Uterus (tissue), 2 donors: ENCODE data around the gene ZNF550.
"Not testable (repeated sequence)": the region's sequence is repeated elsewhere in the genome, so short reads cannot be mapped to it uniquely, and the experiment has no call there.

Experiments used
- POLR2A ChIP-seq, 2 donors: fragments of 450-650 bp; IDR thresholded peaks; one replicate each; pipeline ENCODE4 v1.6.1; 2016; ENCODE audit warnings: antibody characterized with exemption in 2 of 2, mild to moderate bottlenecking in 1 of 2, moderate library complexity in 1 of 2
- TF ChIP-seq, protein P1 (sequence below), 4 experiments: fragments of 200-600 bp in 2 of 4; fragments of 450-650 bp in 2 of 4; sonication (generic) in 2 of 4; IDR thresholded peaks; one replicate each; pipeline ENCODE4 v1.5.1; 2016 to 2019; ENCODE audit warnings: antibody characterized with exemption in 4 of 4, mild to moderate bottlenecking in 2 of 4, moderate library complexity in 1 of 4

DNA sequence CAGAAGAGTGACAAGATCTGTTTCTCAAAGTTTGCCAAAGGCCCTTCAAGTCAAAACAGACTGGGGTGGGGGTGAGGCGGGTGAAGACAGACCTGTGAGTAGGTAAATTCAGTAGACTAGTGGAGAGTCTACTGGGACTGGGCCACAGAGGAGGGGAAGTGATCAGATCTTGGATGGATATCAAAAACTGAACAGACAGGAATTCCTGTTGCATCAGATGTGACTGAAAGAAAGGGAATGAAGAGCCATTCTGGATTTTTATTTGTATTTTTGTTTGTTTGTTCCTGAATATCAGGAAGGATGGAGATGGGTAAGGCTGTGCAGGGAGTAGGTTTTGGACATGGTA, 71.4 kb downstream of the ZNF550 start:
- not testable (repeated sequence) for TF ChIP-seq POLR2A (IDR thresholded peaks at IDR 0.05)
- TF ChIP-seq, protein P1, sequence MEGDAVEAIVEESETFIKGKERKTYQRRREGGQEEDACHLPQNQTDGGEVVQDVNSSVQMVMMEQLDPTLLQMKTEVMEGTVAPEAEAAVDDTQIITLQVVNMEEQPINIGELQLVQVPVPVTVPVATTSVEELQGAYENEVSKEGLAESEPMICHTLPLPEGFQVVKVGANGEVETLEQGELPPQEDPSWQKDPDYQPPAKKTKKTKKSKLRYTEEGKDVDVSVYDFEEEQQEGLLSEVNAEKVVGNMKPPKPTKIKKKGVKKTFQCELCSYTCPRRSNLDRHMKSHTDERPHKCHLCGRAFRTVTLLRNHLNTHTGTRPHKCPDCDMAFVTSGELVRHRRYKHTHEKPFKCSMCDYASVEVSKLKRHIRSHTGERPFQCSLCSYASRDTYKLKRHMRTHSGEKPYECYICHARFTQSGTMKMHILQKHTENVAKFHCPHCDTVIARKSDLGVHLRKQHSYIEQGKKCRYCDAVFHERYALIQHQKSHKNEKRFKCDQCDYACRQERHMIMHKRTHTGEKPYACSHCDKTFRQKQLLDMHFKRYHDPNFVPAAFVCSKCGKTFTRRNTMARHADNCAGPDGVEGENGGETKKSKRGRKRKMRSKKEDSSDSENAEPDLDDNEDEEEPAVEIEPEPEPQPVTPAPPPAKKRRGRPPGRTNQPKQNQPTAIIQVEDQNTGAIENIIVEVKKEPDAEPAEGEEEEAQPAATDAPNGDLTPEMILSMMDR (IDR thresholded peaks at IDR 0.05), result not testable (repeated sequence)
